HCT116 (cell line): ENCODE data around the gene EIF1AD. TPM values are rescaled to one million over a fixed set of nuclear protein-coding genes. Genes with fewer than 3 reads are reported as not detected.

Source experiments
- ATAC-seq: fragments of 200-7000 bp; cut with Tn5 transposase; 2 replicates; pipeline ENCODE4 v1.9.1; 2020; ENCODE audit warnings: mild to moderate bottlenecking, moderate library complexity
- BruUV-seq: library from RNA; stranded (reverse); fragments of 400-500 nt; replicated peaks from 2 replicates; lab custom pipeline; 2021; lab: Mats Ljungman, UMichigan
- CTCF ChIA-PET: fragments of 300-600 bp; sonication (Branson Sonifier 250); formaldehyde crosslinking; loops from one replicate; lab custom pipeline; 2021; ENCODE audit warnings: antibody characterized with exemption; lab: Charles Lee
- POLR2A ChIA-PET: fragments of 300-600, 350-600 bp; sonication (Branson Sonifier 250); formaldehyde crosslinking; loops from one replicate; lab custom pipeline; 2021; ENCODE audit warnings: antibody characterized with exemption; lab: Charles Lee
- RAD21 ChIA-PET, 2 experiments: fragments of 300-600 bp; sonication (Branson Sonifier 250); formaldehyde crosslinking; loops; one replicate each; lab custom pipeline; 2023; ENCODE audit warnings: low total read pairs in 2 of 2; ENCODE audit not compliant: uncharacterized antibody in 2 of 2, unreplicated experiment in 2 of 2, low non-redundant PET in 1 of 2; lab: Charles Lee
- DNase-seq: peaks from one replicate; pipeline ENCODE4 v3.0.0-alpha.2; 2010; ENCODE audit warnings: low read depth, low spot score
- H2AFZ ChIP-seq: fragments of 200-600 bp; shearing (Covaris generic), sonication (generic); 2 replicates; pipeline ENCODE4 v1.6.1; 2017; ENCODE audit warnings: low read depth, mixed run types, mixed read lengths, antibody characterized with exemption, low read length; ENCODE audit not compliant: poor library complexity, severe bottlenecking
- H3K27ac ChIP-seq: 2 replicates; pipeline ENCODE4 v1.5.1; 2012; ENCODE audit warnings: low read depth, low read length
- H3K27me3 ChIP-seq: fragments of 200-600 bp; sonication (generic); 2 replicates; pipeline ENCODE4 v1.6.1; 2016; ENCODE audit warnings: mixed run types, low read length, mixed read lengths; ENCODE audit not compliant: insufficient read depth
- H3K36me3 ChIP-seq, 2 experiments: fragments of 200-500 bp in 1 of 2; fragments of 200-600 bp in 1 of 2; sonication (Bioruptor generic) in 1 of 2; sonication (generic) in 1 of 2; 2 replicates each; pipeline versions ENCODE4 v1.5.1 to v1.6.1; 2014 to 2016; ENCODE audit warnings: low read length in 2 of 2, inconsistent platforms in 1 of 2, mixed read lengths in 1 of 2, mixed run types in 1 of 2; ENCODE audit not compliant: insufficient read depth in 2 of 2, control insufficient read depth in 1 of 2
- H3K4me1 ChIP-seq, 2 experiments: fragments of 200-600 bp in 1 of 2; sonication (generic) in 1 of 2; 2 replicates each; pipeline versions ENCODE4 v1.5.1 to v1.6.1; 2012 to 2017; ENCODE audit warnings: low read length in 2 of 2, inconsistent platforms in 1 of 2, mild to moderate bottlenecking in 1 of 2, mixed read lengths in 1 of 2, mixed run types in 1 of 2, moderate library complexity in 1 of 2; ENCODE audit not compliant: insufficient read depth in 2 of 2, control insufficient read depth in 1 of 2
- H3K4me2 ChIP-seq: fragments of 200-600 bp; sonication (generic); 2 replicates; pipeline ENCODE4 v1.6.1; 2017; ENCODE audit warnings: mixed run types, low read length, mixed read lengths
- H3K4me3 ChIP-seq, 2 experiments: fragments of 200-600 bp in 1 of 2; sonication (generic) in 1 of 2; replicated peaks in 1 of 2; 2 replicates each; pipeline ENCODE4 v1.5.1; 2011 to 2016; ENCODE audit warnings: low read length in 2 of 2, control low read depth in 1 of 2, low read depth in 1 of 2, mild to moderate bottlenecking in 1 of 2, mixed read lengths in 1 of 2, mixed run types in 1 of 2
- H3K79me2 ChIP-seq: fragments of 200-600 bp; sonication (generic); 2 replicates; pipeline ENCODE4 v1.6.1; 2017; ENCODE audit warnings: mild to moderate bottlenecking, mixed run types, low read length, moderate library complexity, mixed read lengths; ENCODE audit not compliant: insufficient read depth
- H3K9ac ChIP-seq: fragments of 200-600 bp; sonication (generic); 2 replicates; pipeline ENCODE4 v1.6.1; 2016; ENCODE audit warnings: low read length, mixed read lengths
- H3K9me2 ChIP-seq: fragments of 200-600 bp; sonication (generic), shearing (Covaris generic); 2 replicates; pipeline ENCODE4 v1.6.1; 2017; ENCODE audit warnings: mixed run types, mild to moderate bottlenecking, moderate library complexity; ENCODE audit not compliant: insufficient read depth
- H3K9me3 ChIP-seq, 2 experiments: fragments of 200-500 bp in 1 of 2; fragments of 200-600 bp in 1 of 2; sonication (Bioruptor generic) in 1 of 2; sonication (generic) in 1 of 2; 2 replicates each; pipeline ENCODE4 v1.6.1; 2014 to 2017; ENCODE audit warnings: low read length in 2 of 2, mixed read lengths in 2 of 2, inconsistent platforms in 1 of 2, low read depth in 1 of 2, mild to moderate bottlenecking in 1 of 2, mixed run types in 1 of 2, moderate library complexity in 1 of 2; ENCODE audit not compliant: control insufficient read depth in 1 of 2, insufficient read depth in 1 of 2
- H4K20me1 ChIP-seq: fragments of 200-600 bp; sonication (generic), shearing (Covaris generic); 2 replicates; pipeline ENCODE4 v1.6.1; 2017; ENCODE audit warnings: mixed run types, mild to moderate bottlenecking, moderate library complexity; ENCODE audit not compliant: insufficient read depth
- ATF3 ChIP-seq: IDR thresholded peaks from 2 replicates; pipeline ENCODE4 v1.6.1; 2012
- CBX3 ChIP-seq: IDR thresholded peaks from 2 replicates; pipeline ENCODE4 v1.6.1; 2012; ENCODE audit warnings: low read depth
- CEBPB ChIP-seq: IDR thresholded peaks from 2 replicates; pipeline ENCODE4 v1.6.1; 2012; ENCODE audit warnings: low read depth
- CTCF ChIP-seq, 3 experiments: fragments of 200-600 bp in 1 of 3; sonication (generic) in 1 of 3; IDR thresholded peaks in 2 of 3; conservative IDR thresholded peaks in 1 of 3; 2 replicates each; pipeline ENCODE4 v1.5.1; 2012 to 2017; ENCODE audit warnings: low read depth in 2 of 3, low read length in 2 of 3, antibody characterized with exemption in 1 of 3, borderline replicate concordance in 1 of 3, control low read depth in 1 of 3, mild to moderate bottlenecking in 1 of 3, mixed read lengths in 1 of 3, mixed run types in 1 of 3, moderate library complexity in 1 of 3; ENCODE audit not compliant: insufficient read depth in 1 of 3
- ELF1 ChIP-seq: IDR thresholded peaks from 2 replicates; pipeline ENCODE4 v1.6.1; 2012; ENCODE audit warnings: low read depth, borderline replicate concordance
- EZH2 ChIP-seq: fragments of 200-600 bp; sonication (generic); IDR thresholded peaks from 2 replicates; pipeline ENCODE4 v1.6.1; 2017; ENCODE audit warnings: antibody characterized with exemption, mixed run types
- EZH2phosphoT487 ChIP-seq: fragments of 200-600 bp; IDR thresholded peaks from 2 replicates; pipeline ENCODE4 v1.6.1; 2018; ENCODE audit warnings: antibody characterized with exemption, borderline replicate concordance
- FOSL1 ChIP-seq: IDR thresholded peaks from 2 replicates; pipeline ENCODE4 v1.6.1; 2012; ENCODE audit warnings: low read depth
- JUND ChIP-seq: IDR thresholded peaks from 2 replicates; pipeline ENCODE4 v1.6.1; 2012
- MAX ChIP-seq: IDR thresholded peaks from 2 replicates; pipeline ENCODE4 v1.6.1; 2012
- POLR2A ChIP-seq: IDR thresholded peaks from 2 replicates; pipeline ENCODE4 v1.7.0; 2011; ENCODE audit warnings: borderline replicate concordance; ENCODE audit not compliant: insufficient read depth, insufficient read length; ENCODE audit errors: extremely low read depth
- POLR2AphosphoS5 ChIP-seq: IDR thresholded peaks from 2 replicates; pipeline ENCODE4 v1.6.1; 2011; ENCODE audit warnings: mild to moderate bottlenecking, low read depth, low read length, moderate library complexity
- RAD21 ChIP-seq: IDR thresholded peaks from 2 replicates; pipeline ENCODE4 v1.6.1; 2012; ENCODE audit warnings: low read depth, mild to moderate bottlenecking
- SIN3A ChIP-seq: IDR thresholded peaks from 2 replicates; pipeline ENCODE4 v1.6.1; 2012; ENCODE audit warnings: low read depth
- SP1 ChIP-seq: IDR thresholded peaks from 2 replicates; pipeline ENCODE4 v1.6.1; 2012; ENCODE audit warnings: low read depth
- SRF ChIP-seq: IDR thresholded peaks from 2 replicates; pipeline ENCODE4 v1.6.1; 2012; ENCODE audit warnings: low read depth
- TCF7L2 ChIP-seq: IDR thresholded peaks from 2 replicates; pipeline ENCODE4 v1.7.0; 2011; ENCODE audit warnings: borderline replicate concordance, inconsistent platforms; ENCODE audit not compliant: insufficient read depth, insufficient read length; ENCODE audit errors: extremely low read depth
- YY1 ChIP-seq: IDR thresholded peaks from 2 replicates; pipeline ENCODE4 v1.6.1; 2011; ENCODE audit warnings: low read length, low read depth, moderate library complexity, mild to moderate bottlenecking; ENCODE audit not compliant: insufficient replicate concordance; ENCODE audit errors: extremely low read depth
- ZBTB33 ChIP-seq: IDR thresholded peaks from 2 replicates; pipeline ENCODE4 v1.6.1; 2011; ENCODE audit warnings: mild to moderate bottlenecking, low read length, moderate library complexity; ENCODE audit not compliant: insufficient replicate concordance; ENCODE audit errors: extremely low read depth
- ZNF274 ChIP-seq: fragments of 200-500 bp; sonication (Bioruptor generic); IDR thresholded peaks from 2 replicates; pipeline ENCODE4 v1.6.1; 2014; ENCODE audit warnings: mild to moderate bottlenecking, low read depth, low read length, inconsistent platforms
- intact Hi-C: fragments of 100-400 bp; cut with micrococcal nuclease; formaldehyde crosslinking; loops from 2 replicates; pipeline ENCODE4 v1.10.0; 2022
- total RNA-seq: library from RNA; stranded (reverse); gene quantifications from one replicate; pipeline ENCODE4 v1.2.1, GENCODE V29; 2021; ENCODE audit not compliant: unreplicated experiment

EIF1AD gene
- total RNA-seq, 1 experiment from 2014 or later = 45.5 TPM

GRCh38 chr11:65992056-65992455 lies 9.9 kb downstream of the EIF1AD start:
- Histone ChIP-seq H2AFZ (no peak overlapping the region), H3K27ac (no peak overlapping the region), H3K36me3 (no peaks in the 10 kb centered on the region; a peak in 1 of 4 replicates), H3K4me3 (no peak overlapping the region), H3K9me2 (no peaks in the 10 kb centered on the region), H3K9ac (no peak overlapping the region), H4K20me1 (no peaks in the 10 kb centered on the region), H3K4me2 (no peak overlapping the region), H3K79me2 (no peaks in the 10 kb centered on the region), H3K27me3 (no peaks in the 10 kb centered on the region), H3K9me3 (no peaks in the 10 kb centered on the region), H3K4me1 (peaks cover 0 to 8% of the 10 kb centered on the region in 2 experiments; a peak in 2 of 4 replicates)
- ATAC-seq (no peak), DNase-seq (no peak)
- intact Hi-C loops = no loop called here
- ChIA-PET RAD21 (no interaction called here), POLR2A (interaction anchor here (1.7 kb wide), 1 partner anchor 10 kb away, joined by 6 read pairs; the partner anchor contains the start of genes BANF1 and EIF1AD), CTCF (interaction anchor here (0.9 to 4.3 kb wide), 4 partner anchors 31 to 280 kb away, joined by 3 to 38 read pairs (median 4); partner anchors contain the start of gene KAT5)
- no peak for TF ChIP-seq RAD21
- no peak for TF ChIP-seq TCF7L2
- no peak for TF ChIP-seq ELF1
- TF ChIP-seq SP1 = no peak
- TF ChIP-seq ZBTB33 = no peak
- no peak for TF ChIP-seq JUND
- no peak for TF ChIP-seq YY1
- TF ChIP-seq ATF3 = no peak
- TF ChIP-seq POLR2A = no peak
- no peak for TF ChIP-seq CBX3
- no peak for TF ChIP-seq FOSL1
- TF ChIP-seq SRF = no peak
- TF ChIP-seq CEBPB = no peak
- no peak for TF ChIP-seq CTCF (IDR thresholded peaks at IDR 0.05 in 2 of 3, conservative IDR thresholded peaks at IDR 0.05 in 1 of 3; ENCODE audit: borderline replicate concordance in 1 of 3, insufficient read depth in 1 of 3, low read depth in 2 of 3, low read length in 2 of 3)
- no peak for TF ChIP-seq POLR2AphosphoS5
- no peak for TF ChIP-seq ZNF274
- no peak for TF ChIP-seq SIN3A
- no peak for TF ChIP-seq EZH2phosphoT487
- TF ChIP-seq MAX = no peak
- TF ChIP-seq EZH2 = no peak
- no TSS peak for BruUV-seq
